NCI-H2107 treated with DMSO at 0.1 percent for 48 hours (cell line): ENCODE measurements around the gene FAAP100.
A peak's percentile ranks its signal among the peaks of the same experiment; 100 is the strongest.

Source experiments
- DNase-seq: peaks from one replicate; lab custom pipeline; 2025; ENCODE audit not compliant: unreplicated experiment; lab: John Stamatoyannopoulos, UW

The FAAP100 gene

GRCh38 chr17:81526662-81527571, 25.2 kb downstream of the FAAP100 start:
- no peak for DNase-seq

GRCh38 chr17:81524865-81525159, 27.3 kb downstream of the FAAP100 start:
- no peak for DNase-seq

- DNase-seq, result no peak
Measured at GRCh38 chr17:81524039-81524864, 27.9 kb downstream of the FAAP100 start.

GRCh38 chr17:81523402-81524038, 28.6 kb downstream of the FAAP100 start:
- DNase-seq, result no peak

- no peak for DNase-seq
Measured at GRCh38 chr17:81522491-81523401, 29.4 kb downstream of the FAAP100 start.

GRCh38 chr17:81520021-81520901, 31.9 kb downstream of the FAAP100 start:
- peak; percentile 44 for DNase-seq

- peak; percentile 45 for DNase-seq
Measured at GRCh38 chr17:81519284-81520020, 32.7 kb downstream of the FAAP100 start.

- DNase-seq, result no peak
Measured at GRCh38 chr17:81518785-81519283, 33.3 kb downstream of the FAAP100 start.

GRCh38 chr17:81518113-81518784, 33.9 kb downstream of the FAAP100 start:
- DNase-seq, result peak; percentile 67

GRCh38 chr17:81517339-81518112, 34.6 kb downstream of the FAAP100 start:
- no peak for DNase-seq

GRCh38 chr17:81517009-81517338, 35.2 kb downstream of the FAAP100 start:
- DNase-seq, result no peak

GRCh38 chr17:81516439-81516838, 35.7 kb downstream of the FAAP100 start:
- no peak for DNase-seq

GRCh38 chr17:81515530-81516041, 36.6 kb downstream of the FAAP100 start:
- no peak for DNase-seq

- peak; percentile 48 for DNase-seq
Measured at GRCh38 chr17:81514739-81515529, 37.2 kb downstream of the FAAP100 start.

GRCh38 chr17:81514489-81514738, 37.7 kb downstream of the FAAP100 start:
- no peak for DNase-seq

GRCh38 chr17:81513753-81514488, 38.2 kb downstream of the FAAP100 start:
- DNase-seq, result peak; percentile 45
